GM21619 (cell line): ENCODE measurements around the gene CDSN.
"Not testable (repeated sequence)": the region's sequence is repeated elsewhere in the genome, so short reads cannot be mapped to it uniquely, and the experiment has no call there.

Experiments
- ATAC-seq: cut with Tn5 transposase; IDR thresholded peaks from one replicate; pipeline ENCODE4 v1.9.1; 2021; ENCODE audit not compliant: unreplicated experiment

Gene CDSN

DNA sequence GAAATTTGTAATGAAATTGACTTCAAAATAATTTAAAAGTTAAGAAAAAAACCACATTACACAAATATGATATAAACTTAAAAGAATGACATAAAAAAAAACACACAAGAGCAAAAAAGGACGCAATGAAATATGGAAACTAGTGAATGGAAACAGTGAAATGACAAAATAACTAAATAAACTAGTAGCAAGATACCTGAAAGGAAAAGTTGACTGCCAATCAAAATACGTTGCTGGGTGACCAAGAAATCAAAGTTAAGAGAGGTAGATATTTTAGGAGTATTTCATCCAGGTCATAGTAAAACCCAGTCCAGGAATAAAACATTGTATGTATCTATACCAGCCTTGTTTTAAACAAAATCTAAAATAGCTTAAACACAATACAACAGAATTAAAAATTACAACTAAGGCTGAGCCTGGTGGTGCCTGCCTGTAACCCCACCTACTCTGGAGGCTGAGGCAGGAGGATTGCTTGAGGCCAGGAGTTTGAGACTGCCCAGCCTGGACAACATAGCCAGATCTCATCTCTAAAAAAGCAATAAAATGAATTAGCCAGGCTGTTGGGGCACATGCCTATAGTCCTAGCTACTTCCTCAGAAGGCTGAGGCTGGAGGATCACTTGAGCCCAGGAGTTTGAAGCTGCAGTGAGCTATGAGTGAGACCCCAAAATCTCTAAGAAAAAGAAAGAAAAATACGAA lies 29.8 kb downstream of the CDSN start:
- no peak for ATAC-seq

DNA sequence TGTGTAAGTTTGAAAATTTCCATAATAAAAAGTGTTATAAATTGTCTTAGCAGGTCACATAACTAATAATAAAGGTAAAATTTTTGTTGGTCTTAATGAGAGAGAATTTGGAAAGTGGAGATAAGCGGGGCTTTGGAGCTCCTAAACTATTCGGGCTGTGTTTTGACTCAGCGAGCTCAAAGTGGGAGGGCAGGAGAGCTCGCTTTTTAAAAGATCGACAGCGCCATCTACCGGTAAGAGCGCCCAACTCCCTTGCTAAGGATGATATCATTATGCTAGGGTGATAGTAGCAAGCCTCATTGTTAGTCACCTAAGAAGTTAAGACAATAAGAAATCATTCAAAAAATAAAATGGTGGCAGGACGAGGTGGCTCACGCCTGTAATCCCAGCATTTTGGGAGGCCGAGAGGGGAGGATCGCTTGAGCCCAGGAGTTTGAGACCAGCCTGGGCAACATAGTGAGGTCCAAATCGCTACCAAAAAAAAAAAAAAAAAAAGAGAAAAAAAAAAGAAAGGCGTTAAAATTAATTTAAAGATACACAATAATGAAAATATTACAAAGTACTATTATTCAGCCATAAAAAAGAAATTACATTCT lies 32.7 kb downstream of the CDSN start:
- ATAC-seq, result no peak

- no peak for ATAC-seq
Measured at GRCh38 chr6:31086788-31087440, 33.3 kb downstream of the CDSN start.

DNA sequence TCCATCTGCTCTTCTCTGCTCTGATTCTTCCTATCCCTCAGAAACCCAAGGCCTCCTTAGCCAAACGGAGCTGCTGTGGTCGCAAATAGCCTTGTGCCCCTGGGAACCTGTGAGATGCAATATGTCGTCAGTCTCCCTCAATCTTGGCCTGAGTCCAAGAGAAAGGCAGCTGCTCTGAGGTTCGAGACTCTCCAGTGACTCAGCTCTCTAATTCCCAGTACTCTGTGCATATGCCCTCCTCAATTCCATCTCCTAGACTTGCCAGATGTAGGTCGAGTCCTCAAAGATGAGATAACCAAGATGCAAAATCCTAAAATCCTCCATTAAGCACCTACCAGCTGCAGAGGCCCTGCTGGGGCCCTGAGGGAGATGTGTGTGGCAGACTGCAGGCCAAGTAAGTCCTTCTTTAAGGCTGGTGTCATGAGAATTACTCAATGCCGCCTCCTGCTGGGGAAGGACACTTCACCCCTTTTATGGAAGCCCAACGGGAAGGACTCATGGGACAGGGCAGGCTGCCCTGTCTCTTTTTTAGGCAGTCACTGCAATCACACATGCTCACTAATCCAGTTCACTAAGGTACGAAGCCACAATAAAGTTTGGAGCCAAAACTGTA lies 36.4 kb downstream of the CDSN start:
- ATAC-seq, result no peak

DNA sequence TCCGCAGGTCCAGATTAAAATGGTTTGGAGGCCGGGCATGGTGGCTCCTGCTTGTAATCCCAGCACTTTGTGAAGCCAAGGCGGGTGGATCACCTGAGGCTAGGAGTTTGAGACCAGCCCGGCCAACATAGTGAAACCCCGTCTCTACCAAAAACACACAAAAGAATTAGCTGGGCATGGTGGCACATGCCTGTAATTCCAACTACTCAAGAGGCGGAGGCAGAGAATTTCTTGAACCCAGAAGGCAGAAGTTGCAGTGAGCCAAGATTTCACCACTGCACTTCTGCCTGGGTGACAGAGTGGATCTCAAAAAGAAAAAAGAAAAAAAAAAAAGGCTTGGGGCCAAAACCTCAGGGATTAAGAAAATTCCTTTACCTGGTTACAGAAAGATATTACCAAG lies 38.4 kb downstream of the CDSN start:
- ATAC-seq, result no peak

DNA sequence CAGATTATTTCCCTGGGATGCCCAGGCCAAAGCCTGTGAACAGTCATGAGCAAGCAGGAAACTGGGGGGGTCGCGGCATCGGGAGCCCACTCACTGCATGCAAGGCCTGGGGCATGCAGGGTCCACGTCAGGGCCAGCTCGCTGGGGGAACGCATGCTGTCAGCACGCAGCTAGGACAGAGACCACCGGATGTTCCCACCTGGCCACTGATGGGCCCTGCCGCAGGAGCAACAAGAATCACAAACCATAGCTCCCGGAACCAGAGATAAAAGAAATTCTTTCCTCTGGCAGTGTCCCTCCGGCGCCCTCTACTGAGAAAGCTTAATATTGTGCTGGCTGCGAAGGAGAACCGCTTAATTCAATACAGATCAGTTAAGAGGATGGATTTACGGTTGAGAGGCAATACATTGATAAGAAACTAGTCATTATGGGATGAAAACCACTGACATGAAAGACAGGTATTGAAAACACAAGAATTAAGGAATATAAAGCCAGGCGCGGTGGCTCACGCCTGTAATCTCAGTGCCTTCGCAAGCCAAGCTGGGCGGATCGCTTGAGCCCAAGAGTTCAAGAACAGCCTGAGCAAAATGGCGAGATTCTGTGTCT lies 40.5 kb downstream of the CDSN start:
- ATAC-seq, result no peak

DNA sequence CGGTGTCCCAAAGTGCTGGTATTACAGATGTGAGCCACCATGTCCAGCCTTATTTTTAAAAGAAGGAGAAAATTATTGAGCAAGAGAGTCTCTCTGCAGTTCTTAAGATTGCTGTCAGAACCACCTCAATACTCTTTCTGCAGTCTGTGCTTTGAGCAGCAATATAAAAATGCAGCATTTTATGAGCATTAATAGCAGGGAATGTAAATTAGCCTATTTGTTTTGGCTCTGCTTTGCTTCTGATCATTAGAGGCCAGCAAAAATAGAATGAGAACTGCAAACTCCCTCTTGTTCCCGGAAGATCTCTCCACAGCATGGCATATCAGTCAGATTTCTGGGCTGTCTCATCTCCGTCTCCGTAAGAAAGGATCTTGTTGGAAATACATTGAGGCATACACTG lies 43.6 kb downstream of the CDSN start:
- ATAC-seq, result no peak

DNA sequence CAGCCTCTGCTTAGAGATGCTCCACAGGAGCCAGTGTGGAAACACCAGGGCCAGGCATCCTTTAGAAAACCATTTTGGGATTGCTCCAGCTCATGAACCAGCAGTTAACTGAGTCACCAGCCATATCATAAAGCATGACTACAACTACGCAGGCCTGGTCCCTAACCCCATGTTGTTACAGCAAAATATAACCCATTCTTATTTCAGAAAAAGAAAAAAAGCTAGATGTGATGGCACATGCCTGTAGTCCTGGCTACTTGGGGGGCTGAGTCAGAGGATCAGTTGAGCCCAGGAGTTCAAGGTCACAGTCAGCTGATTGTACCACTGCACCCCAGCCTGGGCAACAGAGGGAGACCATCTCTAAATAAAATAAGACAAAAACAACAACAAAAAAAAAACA lies 44.7 kb downstream of the CDSN start:
- no peak for ATAC-seq

DNA sequence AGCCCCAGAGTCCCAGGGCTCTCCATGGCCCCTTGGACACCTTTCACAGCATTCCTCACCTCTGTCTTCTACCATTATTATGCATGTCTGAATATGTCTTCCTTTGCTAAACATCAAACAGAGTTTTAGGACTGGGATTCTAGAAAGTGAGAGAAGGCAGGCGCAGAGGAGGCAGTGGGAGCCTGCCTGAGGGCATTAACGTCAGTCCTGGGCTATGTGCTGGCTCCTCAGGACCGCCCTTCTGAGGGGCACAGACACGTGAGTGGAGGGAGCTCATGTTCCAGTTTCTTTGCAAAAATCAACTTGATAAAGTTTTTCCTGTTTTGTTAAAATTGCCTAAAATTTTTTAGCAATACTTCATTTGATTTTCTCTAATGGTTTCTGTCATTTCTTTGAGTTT lies 45.8 kb downstream of the CDSN start:
- ATAC-seq, result no peak

- no peak for ATAC-seq
Measured at GRCh38 chr6:31070711-31071197, 49.5 kb downstream of the CDSN start.

DNA sequence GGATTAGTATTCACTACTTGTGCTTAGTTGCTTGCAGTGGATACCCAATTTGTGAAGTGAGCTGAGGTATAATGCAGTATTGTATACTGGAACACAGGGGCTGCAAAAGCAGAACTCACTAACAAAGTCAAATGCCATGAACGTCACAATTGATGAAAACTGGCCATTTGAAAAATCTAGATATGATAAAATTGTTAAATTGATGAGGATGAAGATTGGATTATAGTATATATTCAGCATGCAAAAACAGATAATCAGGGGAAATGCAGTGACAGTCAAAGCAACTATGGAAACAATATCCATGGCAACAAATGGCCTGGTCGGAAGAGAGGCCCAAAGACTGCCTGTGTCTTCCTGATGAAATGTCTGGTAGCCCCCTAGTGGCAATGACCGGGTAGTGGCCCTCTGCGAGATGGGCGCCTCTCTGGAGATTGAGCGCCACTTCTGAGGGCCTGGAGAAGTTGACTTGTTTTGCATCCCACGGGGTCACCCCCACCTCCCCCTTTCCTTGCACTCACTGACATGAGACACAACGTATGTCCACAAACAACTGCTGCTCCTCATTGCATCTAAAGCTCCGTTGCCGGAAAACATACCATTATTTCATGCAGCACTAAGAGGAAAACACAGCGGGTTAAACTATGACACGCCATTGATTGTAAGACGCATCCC lies 51.4 kb downstream of the CDSN start:
- ATAC-seq, result peak; percentile 60

DNA sequence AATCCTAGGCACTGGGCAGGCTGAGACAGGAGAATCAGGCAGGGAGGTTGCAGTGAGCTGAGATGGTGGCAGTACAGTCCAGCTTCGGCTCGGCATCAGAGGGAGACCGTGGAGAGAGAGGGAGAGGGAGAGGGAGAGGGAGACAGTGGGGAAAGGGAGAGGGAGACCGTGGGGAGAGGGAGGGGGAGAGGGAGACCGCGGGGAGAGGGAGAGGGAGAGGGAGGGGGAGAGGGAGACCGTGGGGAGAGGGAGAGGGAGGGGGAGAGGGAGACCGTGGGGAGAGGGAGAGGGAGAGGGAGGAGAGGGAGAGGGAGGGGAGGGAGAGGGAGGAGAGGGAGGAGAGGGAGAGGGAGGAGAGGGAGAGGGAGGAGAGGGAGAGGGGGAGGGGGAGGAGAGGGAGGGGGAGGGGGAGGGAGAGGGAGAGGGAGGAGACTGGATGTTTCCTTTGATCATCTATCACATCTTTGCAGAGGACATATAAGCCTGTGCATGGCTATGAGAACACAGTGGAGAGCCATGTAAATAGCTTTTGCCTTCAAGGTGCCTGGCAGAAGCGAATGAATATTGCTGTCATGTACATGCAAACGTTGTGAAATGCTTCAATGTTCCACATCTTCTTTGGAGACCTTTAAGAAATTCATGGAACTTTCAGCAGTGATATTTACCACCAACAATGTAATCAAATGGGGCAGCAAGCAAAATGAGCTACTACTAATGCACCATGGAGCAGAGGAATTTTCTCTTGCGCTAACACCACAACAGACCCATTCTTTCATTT lies 52.2 kb downstream of the CDSN start:
- ATAC-seq, result not testable (repeated sequence)

GRCh38 chr6:31067028-31067427 lies 53.2 kb downstream of the CDSN start:
- ATAC-seq, result not testable (repeated sequence)

GRCh38 chr6:31065556-31065955 lies 54.7 kb downstream of the CDSN start:
- ATAC-seq, result no peak
